ENCODE data around the gene TCF25.
"Not testable (repeated sequence)": the region's sequence is repeated elsewhere in the genome, so short reads cannot be mapped to it uniquely, and the experiment has no call there.

The TCF25 gene

DNA sequence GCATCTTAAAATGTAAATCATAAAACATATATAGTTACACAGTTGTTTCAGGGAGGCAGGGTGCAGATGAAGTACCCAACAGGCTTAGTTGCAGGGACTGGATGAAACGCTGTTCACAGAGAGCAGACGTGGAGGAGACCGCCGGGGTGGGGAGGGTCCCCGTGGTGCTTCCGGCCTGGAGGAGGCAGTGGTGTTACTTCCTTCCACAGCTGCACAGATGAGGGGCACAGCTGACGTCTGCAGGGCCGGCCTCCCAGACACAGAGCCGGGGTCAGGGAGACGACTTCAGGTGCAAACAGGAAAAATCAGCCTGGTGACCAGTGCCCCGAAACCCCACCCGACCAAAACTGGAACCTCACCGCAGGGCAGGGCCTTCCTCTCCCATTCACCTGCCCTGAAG, 28.0 kb upstream of the TCF25 start:
- no peak for DNase-seq

DNA sequence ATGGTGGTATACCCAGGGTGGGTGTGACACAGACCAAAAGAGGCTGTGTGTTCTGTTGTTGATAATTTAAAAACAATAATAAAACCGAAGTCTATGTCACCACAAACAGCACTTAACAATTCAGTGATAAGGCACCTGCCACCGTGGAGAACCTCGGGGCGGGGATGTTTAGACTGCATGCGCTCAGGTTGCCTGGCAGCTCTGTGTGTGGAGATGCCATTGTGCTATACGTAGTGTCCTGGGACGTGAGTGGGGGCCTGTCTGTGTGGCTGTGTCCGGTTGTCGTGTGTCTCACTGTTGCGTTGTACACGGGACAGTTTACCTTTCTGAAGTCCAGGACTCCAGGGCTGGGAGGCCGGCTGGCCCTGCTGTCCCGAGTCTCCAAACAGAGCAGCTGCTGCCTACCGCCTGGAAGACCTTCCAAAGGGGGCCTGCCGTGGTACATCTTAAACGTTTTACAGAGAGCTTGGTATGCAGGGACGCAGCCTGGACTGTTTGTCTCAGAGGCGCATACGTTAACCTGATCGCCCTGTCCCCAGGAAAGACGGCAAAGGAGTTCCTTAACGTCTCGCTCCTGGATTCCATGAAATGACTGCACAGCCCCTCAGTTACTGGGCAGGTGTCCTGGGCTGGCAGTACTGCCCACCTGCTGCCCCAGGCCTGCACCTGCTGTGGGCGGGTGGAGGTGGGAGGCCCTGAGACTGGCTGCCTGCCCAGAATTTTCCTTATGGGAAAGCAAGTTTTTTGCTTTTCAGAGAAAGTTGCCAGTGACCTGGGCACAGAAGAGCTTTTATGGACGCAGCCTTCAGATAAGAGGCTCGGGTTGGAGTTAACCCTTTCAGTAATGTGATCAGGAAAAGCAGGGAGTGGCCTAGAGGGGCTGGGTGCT, 26.1 kb upstream of the TCF25 start:
- peak in 1 of 2 experiments; percentile 63 for DNase-seq

GRCh38 chr16:89847940-89848297, 25.5 kb upstream of the TCF25 start:
- DNase-seq = no peak

GRCh38 chr16:89848974-89849373, 24.4 kb upstream of the TCF25 start:
- DNase-seq = no peak

GRCh38 chr16:89853306-89853993, 19.9 kb upstream of the TCF25 start:
- DNase-seq = no peak

- no peak for DNase-seq
Observed at GRCh38 chr16:89855301-89855945, 18.0 kb upstream of the TCF25 start.

DNA sequence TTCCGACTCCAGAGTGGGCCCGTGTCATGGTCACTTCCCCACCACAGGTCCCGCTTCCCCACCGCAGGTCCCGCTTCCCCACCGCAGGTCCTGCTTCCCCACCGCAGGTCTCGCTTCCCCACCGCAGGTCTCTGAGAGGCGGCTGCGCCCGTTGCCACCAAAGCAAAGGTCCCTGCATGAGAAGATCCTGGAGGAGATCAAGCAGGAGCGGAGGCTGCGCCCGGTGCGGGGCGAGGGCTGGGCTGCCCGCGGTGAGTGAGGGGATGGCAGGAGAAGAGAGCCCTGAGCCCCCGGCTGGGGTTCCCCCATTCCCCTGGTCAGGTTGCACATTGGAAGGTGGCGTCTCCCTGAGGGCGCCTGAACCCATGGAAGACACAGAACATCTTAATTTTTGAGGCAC, 17.4 kb upstream of the TCF25 start:
- no peak for DNase-seq

- DNase-seq = no peak
Observed at GRCh38 chr16:89858973-89859614, 14.3 kb upstream of the TCF25 start.

GRCh38 chr16:89859615-89860007, 13.8 kb upstream of the TCF25 start:
- DNase-seq = no peak

DNA sequence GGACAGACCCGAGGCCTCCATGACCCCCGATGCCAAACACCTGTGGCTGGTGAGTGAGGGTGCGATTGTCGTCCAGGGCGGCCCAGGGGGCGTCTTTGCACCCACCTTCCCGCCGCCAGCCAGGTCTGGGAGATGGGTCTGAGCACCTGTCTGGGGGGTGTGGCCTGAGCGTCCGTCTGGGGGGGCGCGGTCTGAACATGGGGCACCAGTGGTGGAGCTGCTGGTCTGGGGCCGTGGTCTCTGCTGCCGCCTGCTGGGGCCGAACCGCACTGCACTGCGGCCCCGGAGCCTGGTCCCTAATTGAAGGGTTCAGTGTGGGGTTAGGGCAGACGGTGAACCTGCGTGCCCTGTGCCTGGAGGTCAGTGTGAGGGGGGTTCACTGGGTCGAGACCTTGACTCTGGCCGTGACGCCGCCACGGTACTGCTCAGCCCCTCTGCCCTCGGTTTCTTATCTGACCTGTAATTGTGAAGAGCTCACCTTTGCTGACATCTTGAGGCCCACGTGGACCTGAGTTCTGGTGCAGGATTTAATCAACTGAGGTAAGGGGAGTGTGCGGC, 12.6 kb upstream of the TCF25 start:
- peak in 1 of 2 experiments; percentile 69 for DNase-seq

- no peak for DNase-seq
Observed at GRCh38 chr16:89861648-89862047, 11.7 kb upstream of the TCF25 start.

GRCh38 chr16:89862732-89863131, 10.7 kb upstream of the TCF25 start:
- no peak for DNase-seq

- DNase-seq = peak; percentile 8 to 35
Observed at GRCh38 chr16:89863741-89864526, 9.5 kb upstream of the TCF25 start.

DNA sequence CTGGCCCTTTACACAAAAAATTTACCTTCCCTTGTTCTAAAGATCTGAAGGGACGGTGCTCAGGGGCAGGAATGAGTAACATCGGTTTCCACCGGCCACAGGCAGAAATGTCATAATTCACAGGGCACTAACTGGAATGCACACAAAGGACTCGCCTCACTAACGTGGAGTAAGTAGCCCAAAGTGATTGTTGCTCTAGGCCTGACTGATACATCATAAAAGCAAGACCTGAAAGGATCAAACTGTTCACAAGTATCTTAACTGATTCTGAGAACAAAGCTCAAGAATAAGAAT, 8.9 kb upstream of the TCF25 start:
- DNase-seq = no peak

DNA sequence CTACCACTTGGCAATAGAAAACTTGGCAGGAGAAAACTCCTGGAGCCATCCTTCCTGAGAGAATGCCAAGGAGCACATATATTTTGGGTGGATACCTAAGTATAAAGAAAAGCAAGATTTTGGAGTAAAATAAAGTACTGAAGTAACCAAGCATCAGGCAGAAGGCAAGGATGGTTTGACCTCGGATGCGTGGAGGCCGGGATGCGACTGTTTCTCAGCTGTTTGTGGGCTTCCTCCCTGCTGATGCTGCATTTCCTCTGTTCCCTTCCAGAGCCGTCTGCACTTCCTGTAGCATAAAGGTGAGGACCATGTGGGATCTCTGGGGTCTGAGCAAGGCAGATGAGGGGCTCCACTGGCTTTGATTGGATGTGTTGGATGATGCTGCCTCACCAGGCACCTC, 5.5 kb upstream of the TCF25 start:
- DNase-seq = no peak

DNA sequence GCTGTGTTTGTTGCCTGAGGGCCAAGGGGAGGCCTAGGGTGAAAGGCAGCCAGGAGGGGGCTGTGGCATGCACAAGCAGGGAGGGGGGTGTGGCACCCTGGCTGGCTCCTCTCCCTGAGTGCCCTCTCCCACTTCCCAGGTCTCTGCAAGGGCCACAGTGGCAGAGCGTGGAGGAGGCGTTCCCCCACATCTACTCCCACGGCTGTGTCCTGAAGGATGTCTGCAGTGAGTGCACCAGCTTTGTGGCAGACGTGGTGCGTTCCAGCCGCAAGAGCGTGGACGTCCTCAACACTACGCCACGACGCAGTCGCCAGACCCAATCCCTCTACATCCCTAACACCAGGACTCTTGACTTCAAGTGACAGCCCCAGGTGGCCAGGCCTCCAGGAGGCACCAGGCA, 3.5 kb upstream of the TCF25 start:
- no peak for DNase-seq

GRCh38 chr16:89870440-89870839, 3.0 kb upstream of the TCF25 start:
- no peak for DNase-seq

GRCh38 chr16:89871895-89872294, 1.5 kb upstream of the TCF25 start:
- no peak for DNase-seq

- DNase-seq = peak; percentile 54 to 92
Observed at GRCh38 chr16:89873972-89874689, 739 bp downstream of the TCF25 start.

DNA sequence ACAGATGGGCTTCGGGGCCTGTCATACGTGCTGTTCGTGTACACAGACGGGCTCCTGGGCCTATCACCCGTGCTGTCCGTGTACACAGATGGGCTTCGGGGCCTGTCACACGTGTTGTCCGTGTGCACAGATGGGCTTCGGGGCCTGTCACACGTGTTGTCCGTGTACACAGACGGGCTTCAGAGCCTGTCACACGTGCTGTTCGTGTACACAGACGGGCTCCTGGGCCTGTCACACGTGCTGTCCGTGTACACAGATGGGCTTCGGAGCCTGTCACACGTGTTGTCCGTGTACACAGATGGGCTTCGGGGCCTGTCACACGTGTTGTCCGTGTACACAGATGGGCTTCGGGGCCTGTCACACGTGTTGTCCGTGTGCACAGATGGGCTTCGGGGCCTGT, 5.7 kb downstream of the TCF25 start:
- not testable (repeated sequence) for DNase-seq

DNA sequence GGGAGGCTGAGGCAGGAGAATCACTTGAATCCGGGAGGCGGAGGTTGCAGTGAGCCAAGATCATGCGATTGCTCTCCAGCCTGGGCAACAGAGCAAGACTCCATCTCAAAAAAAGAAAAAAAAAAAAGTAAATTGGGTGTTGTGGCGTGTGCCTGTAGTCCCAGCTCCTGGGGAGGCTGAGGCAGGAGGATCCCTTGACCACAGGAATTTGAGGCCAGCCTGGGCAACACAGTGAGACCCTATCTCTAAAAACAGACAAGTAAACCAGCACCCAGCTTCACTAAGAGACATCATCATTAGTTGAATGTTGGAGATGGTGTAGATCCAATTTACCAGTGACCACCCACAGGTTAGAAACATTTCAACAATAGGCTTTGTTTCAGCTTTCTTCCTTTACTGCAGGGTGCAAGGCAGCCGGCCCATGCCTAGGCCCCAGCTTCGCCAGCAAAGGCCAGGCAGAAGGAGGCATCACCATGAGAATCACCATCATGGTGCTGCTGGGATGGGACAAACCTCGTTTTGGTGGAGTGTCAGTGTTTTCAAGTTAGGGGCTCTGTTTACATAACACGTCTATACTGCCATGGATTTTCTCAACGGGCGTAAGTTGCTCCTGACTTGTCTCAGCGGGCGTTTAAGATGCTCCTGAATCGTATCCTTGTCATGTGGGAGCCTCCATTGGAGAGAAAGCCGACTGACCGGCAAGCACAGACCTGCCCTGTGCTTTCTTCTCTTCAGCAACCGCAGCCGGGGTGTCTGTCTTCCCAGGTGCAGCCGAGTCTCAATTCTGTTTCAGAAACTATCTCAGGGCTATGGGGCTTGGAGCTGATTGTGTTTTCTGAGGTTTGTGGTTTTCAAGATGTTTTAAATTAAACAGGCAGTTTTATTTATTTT, 7.3 kb downstream of the TCF25 start:
- peak in 1 of 2 experiments; percentile 8 for DNase-seq
